Measurements from ENCODE around the gene SLC45A3.
"Not testable (repeated sequence)": the region's sequence is repeated elsewhere in the genome, so short reads cannot be mapped to it uniquely, and the experiment has no call there.

SLC45A3 gene

DNA sequence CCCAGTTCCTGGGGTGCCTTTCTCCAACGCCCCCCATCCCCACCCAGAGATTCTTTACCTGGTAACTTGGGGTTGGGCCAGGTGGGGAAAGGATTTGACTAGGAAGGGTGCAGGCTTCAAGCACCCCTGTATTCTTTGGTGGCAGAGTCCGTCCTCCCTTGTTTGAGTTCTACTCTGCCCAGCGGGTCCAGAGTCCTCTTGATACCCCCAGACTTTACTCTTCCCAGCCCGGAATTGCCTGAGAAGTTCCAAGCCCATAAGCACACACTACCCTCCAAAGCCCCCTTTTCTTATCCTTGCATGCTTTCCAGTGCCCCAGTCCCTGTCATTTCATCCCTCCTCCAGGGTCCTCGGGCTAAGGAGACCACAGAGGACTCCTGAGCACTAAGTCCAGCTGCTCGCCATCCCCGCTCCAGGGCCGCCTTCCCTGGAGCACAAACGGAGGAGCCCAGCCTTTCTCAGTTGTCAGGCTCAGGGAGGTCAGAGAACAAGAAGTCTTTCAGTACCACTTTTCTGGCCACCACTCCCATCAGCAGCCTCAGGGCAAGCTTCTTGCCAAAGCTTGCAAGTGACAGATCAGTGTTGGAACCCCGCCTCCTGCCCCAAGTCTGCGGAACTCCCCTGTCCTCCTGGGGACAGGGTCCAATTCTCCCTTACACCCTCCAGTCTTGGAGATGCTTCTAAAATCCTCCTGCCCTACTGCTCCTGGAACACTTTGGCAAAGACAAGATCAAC lies 12.2 kb downstream of the SLC45A3 start:
- DNase-seq, result no peak

DNA sequence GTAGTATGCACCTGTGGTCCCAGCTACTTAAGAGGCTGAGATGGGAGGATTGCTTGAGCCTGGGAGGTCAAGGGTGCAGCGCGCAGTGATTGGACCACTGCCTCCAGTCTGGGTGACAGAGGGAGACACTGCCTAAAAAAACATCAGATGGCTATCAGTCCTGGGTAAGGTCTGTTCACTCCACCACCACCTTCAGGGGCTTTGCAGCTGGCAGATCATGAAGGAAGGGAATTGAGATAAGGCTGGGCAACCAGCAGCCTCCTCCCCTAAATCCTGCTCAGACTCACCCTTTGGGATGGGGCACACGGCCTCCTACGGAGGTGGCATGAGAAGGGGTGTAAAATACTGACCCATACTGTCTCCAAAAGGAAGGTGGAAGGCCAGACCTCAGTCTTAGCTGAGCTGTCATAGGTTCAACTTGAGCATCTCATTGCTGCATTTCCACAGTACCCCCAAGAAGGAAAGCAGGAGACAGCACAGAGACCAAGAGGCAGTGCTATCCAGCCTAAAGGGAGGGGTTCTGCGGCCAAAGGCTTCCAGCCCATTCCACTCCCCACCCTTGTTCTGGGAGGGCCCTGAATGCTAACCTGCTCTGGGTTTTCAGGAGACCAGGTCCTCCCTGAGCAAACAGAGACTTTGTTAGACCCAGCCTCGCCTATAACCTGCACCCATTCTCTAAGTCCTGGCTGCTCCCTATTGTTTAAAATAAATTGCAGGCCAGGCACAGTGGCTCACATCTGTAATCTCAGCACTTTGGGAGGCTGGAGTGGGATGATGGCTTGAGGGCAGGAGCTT lies 13.7 kb downstream of the SLC45A3 start:
- DNase-seq, result no peak

DNA sequence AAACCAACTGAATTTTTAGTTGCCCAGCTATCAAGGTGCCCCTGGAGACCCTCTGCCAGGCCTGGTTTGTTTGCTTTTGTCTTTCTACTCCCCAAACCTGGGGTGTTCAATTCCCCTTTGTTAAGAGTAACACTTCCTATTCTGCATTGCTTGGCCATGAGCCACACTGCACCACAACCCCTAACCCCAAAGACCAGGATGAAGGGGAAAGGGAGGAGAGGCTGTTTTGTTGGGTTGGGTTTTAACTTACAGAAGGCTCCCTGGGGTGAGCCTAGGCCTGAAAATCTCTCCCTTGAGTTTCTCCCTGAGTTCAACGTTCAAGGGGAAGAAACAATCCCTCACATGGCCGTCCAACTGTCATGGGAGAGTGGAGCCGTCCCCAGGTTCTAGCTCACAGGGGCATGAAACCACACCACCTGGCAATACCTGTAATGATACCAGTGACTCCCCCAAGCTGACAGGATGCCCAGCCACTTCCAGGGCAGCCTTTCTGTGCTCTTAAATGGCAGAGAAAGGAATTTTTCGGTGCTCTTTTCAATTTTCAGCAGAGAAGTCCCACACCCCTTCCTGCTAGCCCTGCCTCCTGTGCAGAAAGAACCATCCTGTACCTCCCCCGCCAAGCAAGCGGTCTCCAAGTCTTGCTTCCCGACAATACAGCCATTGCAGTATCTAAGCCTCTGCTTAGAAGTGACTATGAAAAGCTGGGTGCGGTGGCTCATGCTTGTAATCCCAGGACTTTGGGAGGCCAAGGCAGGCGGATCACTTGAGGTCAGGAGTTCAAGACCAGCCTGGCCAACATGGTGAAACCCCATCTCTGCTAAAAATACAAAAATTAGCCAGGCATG lies 14.9 kb downstream of the SLC45A3 start:
- DNase-seq, result no peak

DNA sequence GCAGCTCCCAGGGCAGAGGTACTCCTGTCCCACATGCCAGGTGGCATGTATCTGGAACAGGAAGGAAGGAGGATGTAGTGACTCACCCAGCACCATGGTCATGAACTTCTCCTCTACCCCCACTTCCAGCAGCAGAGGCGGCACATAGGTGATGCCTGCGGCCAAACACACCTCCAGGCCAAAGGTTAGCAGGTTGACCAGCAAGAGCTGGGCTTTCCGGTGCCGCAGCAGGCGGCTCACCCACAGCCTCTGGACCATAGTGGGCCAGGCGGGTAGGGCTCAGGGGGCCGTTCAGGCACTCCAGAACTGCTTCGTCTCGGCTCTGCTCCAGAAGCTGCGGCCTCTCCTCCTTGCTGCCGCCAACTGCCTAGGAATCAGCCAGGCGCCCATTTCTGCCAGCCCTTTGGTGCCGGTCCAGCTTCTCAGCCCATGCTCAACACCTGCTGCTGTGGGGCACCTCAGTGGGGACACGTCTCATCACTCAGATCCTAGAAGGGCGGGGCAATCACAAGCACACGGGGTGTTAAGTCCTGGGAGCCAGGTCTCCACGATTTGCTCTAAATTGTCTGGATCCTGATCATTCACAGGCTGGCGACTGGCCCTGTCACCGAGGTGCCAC lies 15.8 kb downstream of the SLC45A3 start:
- DNase-seq, result no peak

DNA sequence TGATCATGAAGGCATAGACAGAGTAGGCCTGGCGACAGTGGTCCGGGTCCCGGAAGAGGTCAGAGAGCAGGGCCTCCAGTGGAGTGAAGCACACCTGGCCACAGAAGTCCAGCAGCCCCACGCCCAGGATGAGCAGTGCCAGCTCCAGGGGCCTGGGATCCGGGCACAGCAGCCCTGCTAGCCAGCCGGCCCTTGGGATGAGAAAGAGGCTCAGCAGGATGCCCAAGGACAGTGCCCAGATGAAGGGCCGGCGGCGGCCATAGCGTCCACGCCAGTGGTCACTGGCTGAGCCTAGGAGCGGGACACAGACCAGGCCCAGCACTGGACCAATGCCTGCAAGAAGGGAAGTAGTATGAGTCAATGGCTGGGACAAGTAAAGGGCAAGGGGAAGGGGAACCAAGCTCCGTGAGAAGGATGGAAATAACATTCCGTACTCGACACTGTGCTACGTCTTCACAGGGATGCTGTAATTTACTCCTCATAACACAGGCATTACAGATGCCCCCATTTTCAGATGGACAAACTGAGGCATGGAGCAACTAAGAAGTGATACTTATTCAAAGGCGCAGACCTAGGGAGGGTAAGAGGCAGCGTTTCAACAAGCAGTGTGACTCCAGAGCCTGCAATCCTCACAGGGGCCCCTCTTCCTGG lies 16.9 kb downstream of the SLC45A3 start:
- DNase-seq, result no peak

DNA sequence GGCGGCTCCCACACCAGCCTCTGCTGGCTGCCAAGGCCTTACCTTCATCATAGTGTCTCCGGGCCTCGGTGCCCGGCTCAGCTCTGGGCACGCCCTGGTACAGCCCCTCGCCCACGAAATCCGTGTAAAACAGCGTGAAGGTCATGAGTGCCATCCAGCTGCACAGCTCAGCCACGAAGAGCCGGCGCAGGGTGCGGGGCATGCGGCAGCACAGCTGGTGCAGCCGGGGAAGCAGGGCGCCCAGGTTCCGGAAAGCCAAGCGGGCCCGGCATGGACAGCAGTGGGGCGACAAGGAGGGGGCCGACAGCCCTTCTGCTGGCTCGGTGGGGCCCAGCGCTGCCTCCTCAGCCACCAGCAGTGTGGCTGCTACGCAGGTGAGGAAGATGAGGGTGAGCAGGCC lies 17.5 kb downstream of the SLC45A3 start:
- no peak for DNase-seq

DNA sequence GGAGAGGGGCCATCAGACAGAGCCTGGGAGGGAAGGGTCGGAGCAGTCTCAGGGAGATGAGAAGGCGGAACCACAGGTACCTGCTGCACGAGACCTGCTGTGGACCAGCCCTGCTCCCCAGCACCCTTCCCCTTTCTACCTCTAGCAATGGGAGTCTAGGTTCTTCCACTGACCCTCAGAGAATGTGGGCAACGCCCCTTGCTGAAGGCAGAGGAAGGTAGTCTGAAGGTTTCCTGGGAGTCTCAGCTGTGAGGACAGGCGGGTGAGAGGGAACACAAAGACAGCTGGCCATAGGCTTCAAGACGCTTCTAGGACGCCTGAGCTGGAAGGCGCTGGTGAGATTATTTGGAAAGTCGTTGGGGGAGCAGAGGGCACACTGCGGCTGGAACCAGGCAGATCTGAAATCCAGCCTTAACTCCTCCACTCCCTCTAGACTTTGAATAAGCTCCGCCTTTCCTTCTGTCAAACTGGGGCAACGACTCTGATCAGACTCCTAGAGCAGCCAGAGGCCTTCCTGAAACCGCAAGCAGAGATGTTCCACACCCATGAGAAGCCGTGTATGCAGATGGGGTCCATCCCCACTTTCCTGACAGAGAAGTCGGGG lies 18.1 kb downstream of the SLC45A3 start:
- DNase-seq, result no peak

DNA sequence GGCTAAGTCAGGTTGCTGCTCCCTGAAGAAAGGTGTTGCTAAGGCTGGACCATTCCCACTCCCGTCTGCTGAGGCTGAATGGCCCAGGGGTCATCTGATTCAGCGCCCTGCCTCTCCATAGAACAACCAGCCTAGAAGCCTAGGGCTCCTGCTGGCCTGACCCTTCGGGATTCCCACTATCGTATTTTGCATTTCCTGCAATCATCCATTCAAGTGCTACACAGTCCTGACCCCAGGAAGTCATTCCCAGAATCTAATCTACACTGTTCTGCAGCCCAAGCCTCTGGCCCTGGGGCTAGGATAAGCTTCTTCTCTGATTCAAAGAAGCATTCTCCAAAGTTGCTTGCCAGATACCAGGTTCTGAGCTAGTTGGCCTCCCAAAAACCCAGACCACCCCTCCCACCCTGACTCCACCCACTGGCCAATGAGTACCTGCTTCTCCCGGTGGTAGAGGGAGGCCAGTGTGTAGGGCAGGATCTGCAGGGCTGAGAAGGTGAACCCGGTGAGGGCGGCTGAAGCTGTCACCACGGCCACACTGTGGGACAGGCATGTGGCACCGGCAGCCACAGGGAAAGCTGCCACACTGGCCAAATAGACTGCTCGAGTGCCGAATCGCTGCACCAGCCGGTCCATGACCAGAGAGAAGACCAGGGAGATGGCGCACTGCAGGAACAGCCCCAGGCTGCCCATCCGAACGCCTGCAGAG lies 18.7 kb downstream of the SLC45A3 start:
- no peak for DNase-seq

DNA sequence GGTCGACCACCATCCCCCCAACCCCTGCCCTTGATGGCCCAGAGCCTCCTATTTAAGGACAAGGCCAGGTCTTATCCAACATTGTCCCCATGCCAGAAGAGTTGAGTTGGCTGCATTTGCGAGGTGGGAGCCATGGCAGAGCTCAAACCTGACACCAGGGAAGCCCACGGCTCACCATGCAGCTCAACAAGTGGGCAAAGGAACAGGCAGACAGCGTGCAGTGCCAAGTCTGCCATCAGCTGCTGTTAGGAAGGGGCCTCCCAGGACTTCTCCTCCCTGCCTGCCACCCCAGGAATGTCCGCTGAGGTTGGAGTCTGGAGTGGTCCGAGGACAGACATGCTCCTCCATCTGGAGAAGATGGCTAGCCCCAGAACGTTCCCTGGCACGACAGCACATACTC lies 19.9 kb downstream of the SLC45A3 start:
- no peak for DNase-seq

DNA sequence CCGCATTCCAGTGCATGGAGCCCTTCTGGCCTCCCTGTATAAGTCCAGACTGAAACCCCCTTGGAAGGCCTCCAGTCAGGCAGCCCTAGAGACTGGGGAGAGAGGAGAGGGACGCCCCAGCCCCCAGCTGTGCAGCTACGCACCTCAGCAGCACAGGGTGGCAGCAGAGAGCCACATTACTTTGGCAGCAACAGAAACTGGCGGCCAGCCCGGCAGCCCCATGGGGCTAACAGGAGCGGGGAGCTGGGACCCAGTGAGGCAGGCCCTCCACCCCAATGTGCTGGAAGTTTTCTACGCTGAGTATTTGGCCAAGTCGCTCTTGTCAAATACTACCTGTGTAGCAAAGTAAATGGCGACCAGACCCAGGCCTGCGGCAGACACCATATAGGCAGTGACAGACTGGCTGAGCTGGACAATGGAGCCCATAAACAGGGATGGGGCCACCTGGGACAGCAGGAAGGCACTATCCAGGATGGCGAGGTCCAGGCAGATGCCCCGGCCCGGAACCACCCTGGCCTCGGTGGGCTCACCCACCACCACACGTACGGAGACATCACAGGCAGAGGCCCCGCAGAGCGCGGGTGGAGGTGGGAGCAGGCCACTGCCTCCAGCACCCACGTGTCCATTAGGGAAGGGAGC lies 21.2 kb downstream of the SLC45A3 start:
- DNase-seq, result peak; percentile 79

DNA sequence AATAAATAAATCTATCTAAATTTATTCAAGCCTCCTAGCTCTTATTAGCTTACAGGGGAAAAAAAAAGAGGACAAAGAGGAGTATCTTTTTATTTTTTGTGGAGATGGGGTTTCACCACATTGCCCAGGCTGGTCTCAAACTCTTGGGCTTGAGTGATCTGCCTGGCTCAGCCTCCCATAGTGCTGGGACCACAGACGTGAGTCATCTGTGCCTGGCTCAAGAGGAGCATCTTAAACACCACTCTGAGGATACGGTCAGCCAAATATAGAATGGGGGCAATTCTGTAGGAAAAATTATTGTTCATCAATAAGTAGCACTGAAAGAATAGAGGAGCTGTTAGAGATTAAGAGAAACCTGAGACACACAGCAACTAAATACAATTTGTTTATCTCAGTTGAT lies 24.1 kb downstream of the SLC45A3 start:
- no peak for DNase-seq

DNA sequence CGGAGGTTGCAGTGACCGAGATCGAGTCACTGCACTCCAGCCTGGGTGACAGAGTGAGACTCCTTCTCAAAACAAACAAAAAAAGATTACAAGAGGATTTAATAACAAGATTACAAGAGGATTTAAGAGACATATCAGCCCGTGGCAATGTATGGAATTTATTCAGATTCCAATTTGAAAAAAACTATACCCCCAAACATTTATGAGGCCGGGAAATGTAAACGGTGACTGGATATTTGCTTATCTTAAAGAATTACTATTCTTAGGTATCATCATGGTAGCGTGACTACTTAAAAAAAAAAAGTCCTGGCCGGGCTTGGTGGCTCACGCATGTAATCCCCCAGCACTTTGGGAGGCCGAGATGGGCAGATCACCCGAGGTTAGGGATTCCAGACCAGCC lies 27.3 kb downstream of the SLC45A3 start:
- DNase-seq, result no peak

DNA sequence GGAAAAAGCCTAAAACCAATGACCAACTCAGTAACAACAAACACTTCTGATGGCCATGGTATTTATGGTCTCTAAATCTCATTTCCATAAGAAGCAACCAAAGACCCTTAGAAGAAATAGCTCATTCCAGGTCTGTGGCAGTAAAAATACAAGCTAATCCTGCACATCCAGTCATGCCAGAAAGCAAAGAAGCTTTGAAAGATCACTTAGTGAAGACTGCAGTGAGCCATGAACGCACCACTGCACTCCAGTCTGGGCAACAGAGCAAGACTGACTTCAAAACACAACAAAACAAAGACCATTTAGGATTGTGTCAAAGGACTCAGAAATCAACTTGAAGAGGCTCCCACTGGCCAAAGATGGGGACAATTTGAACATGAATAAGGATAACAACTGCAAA lies 30.1 kb downstream of the SLC45A3 start:
- DNase-seq, result no peak

DNA sequence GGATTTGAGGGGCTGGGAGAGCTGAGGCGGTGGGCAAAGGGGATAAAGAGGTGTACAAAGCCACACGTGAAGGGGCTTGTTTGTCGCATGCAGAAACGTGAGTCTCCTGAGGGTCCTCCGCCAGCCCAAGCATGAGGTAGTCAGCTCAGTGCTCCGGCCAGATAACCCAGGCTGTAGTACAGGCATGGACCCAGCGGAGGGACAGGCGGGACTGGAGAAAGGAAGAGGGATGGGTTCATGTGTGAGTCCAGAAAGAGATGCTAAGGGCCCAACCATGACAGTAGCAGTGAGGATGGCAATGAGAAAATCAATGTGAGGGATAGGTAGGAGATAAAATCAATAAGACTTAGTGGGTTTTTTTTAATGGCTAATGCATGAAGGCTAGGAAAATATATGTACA lies 34.8 kb downstream of the SLC45A3 start:
- no peak for DNase-seq

DNA sequence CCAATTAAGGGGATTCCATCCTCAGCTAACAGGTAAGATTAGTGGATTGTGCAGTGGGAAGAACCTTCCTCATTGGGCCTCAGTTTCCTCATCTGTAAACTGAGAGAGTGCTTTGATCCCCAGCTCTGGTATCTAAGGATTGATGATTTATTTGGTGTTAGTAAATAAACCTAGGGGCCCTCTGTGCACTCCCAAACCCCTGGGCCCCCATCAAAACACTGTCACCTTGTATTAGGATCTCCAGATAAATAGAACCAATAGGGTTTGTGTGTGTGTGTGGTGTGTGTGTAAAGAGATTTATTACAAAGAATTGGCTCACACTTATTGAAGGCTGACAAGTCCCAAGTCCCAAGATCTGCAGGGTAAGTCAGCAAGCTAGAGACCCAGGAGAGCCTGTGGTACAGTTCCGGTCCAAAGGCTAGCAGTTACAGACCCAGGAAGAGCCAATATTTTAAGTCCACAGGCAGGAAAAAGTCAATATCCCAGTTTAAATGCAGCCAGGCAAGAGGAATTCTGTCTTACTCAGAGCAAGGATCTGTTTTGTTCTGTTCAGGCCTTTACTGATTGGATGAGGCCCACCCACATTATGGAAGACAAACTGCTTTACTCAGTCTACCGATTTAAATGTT lies 37.5 kb downstream of the SLC45A3 start:
- DNase-seq, result no peak

DNA sequence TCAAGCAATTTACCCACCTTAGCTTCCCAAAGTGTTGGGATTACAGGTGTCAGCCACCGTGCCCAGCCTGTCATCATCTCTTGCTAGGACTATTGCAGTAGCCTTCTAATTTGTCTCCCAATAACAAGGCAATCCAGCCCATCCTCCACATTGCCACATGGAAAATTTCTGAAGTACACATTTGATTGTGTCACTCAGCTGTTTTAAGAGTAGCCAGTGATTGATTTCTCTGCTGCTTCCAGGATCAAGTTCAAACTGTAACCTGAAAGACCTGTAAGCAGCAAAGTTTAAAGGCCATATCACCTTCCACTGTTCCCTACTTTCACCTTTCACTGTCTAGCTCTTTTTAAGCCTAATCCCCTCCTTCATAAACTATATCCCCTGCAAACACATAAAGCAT lies 40.7 kb downstream of the SLC45A3 start:
- no peak for DNase-seq

DNA sequence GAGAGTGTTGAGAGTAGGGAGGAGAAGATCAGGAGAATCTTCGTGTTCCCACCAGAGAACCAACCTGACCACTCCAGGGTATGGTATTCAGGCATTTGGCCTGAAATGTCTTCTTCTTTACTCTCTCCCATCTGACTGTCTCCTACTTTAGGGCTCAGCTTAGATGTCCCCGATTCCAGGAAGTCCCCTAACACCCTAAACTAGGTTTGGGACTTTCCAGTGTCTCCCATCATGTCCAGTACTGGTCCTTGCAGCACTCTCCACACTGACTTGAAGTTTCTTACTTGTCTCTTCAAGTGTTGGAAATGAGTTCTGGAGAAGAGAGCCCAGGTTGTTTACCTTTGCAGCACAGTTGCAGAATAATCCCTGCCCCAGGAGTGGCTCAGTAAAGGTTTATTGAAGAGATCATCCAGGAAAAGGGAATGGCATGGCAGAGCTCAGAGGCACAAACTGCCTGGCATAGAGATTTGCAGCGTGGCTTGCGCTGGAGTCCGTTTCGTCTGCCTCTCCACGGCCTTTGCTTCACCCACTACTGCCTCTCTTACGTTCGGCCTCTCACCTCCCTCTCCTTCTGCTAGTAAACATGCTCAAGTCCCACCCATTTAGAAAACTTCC lies 42.3 kb downstream of the SLC45A3 start:
- DNase-seq, result no peak

DNA sequence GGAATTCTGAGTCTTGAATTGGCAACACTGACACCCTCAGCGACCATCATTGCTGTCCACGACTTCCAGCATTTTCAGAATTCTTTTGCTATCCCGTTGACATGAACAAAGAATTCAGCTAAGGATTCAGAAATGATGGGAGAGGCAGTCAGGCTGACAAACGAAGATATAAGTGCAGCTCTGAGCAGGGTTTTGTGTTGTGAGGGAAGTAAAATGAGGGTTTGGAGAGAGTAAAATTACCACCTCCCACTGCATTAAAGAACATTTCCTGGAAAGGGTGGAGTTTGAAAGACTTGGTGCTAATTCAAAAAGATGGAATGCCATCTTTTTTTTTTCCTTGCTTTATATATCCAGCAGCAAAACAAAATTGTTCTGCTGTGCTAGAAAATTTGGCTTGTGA lies 43.6 kb downstream of the SLC45A3 start:
- DNase-seq, result no peak

DNA sequence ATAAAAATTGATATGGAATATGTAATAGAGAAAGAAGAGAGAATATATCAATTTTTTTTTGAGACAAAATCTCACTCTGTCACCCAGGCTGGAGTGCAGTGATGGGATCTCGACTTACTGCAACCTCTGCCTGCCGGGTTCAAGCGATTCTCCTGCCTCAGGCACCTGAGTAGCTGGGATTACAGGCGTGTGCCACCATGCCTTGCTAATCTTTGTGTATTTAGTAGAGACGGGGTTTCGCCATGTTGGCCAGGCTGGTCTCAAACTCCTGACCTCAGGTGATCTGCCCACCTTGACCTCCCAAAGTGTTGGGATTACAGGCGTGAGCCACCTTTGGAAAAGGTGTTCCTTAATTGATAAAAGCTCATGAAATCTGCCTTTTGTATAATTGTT lies 44.2 kb downstream of the SLC45A3 start:
- not testable (repeated sequence) for DNase-seq

DNA sequence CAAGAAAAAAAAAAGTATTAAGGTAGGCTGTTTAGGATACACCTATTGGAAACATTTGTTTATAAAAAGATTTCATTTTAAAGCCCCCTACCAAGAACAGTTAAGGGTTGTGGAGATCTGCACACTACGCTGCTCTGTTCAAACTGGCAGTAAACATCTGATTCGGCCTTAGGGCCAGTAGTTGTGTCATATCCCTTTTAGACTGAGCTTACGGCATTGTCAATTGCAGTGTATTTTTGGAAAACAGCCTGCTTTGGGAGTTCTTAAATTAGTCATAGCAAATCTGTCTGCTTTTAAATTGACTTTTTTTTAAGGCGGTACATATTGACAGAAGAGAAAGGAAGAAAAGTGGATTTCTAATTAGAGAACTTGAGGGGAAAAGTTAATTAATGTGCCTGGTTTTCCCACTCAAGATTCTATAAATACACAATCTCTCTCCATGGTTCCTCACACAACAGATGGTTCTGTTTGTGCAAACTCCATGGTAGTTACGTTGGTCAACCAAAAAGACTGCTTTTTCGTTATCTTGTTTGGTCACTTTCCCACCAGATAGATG lies 46.8 kb downstream of the SLC45A3 start:
- no peak for DNase-seq
